GM21526 (cell line): ENCODE measurements around the gene CDKAL1.
"Not testable (repeated sequence)": the region's sequence is repeated elsewhere in the genome, so short reads cannot be mapped to it uniquely, and the experiment has no call there.

ENCODE experiments used
- ATAC-seq: cut with Tn5 transposase; IDR thresholded peaks from one replicate; pipeline ENCODE4 v1.9.1; 2021; ENCODE audit warnings: moderate library complexity; ENCODE audit not compliant: unreplicated experiment, low FRiP score

Gene CDKAL1

GRCh38 chr6:20584100-20584731 lies 50.0 kb downstream of the CDKAL1 start:
- ATAC-seq, result no peak

DNA sequence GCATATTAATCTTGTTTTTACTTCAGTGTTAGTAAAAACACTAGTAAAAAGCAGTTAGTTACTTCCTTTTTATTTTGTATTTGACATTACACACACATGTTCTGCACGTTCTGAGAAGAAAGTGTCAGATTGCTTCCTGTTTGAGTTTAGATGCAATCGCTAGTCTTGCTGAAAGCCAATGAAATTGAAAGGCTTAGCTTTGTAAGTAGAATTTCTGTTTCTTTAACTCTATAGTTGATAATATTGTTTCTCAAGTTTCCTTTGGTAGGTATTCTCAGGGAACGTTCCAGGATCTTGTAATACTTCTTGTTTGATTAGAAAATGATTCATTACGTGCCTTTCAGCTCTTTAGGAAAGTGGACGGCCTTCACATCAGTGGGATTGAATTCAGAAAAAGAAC lies 55.0 kb downstream of the CDKAL1 start:
- ATAC-seq, result no peak

- ATAC-seq, result not testable (repeated sequence)
Observed at GRCh38 chr6:20590476-20590875, 56.2 kb downstream of the CDKAL1 start.

GRCh38 chr6:20594299-20594853 lies 60.1 kb downstream of the CDKAL1 start:
- not testable (repeated sequence) for ATAC-seq

GRCh38 chr6:20599302-20600051 lies 65.2 kb downstream of the CDKAL1 start:
- ATAC-seq, result peak; percentile 63

DNA sequence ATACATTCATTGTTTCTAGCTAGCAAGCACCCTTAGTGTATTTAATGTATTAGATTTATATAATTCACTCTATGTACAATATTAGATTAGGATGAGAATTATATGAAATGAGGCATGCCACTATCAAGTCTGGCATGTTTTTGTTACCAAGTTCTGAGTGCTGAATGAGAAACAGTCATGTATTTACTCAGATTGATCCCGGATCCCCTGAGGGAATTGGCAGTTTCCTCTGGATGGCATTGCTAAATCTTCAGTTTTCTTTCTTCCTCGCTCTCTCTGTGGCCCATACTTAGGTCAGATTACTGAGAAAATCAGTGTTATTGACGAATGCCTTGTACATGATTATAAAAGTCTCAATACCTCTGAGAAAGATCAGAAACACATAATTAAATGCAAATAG lies 66.6 kb downstream of the CDKAL1 start:
- ATAC-seq, result no peak

GRCh38 chr6:20604159-20604558 lies 69.9 kb downstream of the CDKAL1 start:
- ATAC-seq, result no peak

GRCh38 chr6:20605061-20605460 lies 70.8 kb downstream of the CDKAL1 start:
- no peak for ATAC-seq

DNA sequence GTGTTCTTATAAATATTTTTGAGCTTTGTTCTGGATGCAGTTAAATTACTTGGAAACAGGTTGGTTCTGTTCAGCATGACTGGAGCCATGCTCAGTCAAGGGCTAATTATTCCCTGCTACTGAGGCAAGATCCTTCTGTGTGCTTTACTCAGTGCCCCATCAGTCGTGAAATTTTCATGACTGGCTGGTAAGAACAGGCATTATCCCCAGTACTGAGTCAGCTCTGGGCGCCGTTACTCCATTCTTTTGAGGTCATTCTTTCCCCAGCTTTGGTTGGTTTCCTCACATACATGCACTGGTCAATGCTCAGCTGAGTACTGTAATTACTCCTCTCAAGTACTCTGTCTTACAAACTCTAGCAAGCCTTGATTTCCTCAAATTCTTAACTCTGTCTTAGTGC lies 71.3 kb downstream of the CDKAL1 start:
- no peak for ATAC-seq

- no peak for ATAC-seq
Observed at GRCh38 chr6:20606831-20607230, 72.6 kb downstream of the CDKAL1 start.

- ATAC-seq, result no peak
Observed at GRCh38 chr6:20608356-20608755, 74.1 kb downstream of the CDKAL1 start.

DNA sequence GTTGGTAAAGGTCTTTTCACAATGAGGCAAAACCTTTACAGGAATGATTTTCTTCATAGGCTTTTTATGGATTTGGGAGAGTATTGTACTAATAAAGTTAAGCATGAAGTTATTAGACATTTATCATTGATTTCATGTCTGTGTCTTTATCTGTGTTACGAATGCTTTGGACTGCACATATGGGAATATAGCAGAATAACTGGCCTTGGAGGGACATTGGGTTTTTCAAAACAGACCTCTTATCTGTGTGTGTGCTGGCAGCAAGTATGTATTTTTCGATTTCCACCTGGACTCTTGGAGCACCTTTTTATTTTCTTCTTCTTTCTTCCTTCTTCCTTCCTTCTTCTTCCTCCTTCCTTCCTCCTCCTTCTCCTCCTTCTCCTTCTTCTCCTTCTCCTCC lies 74.6 kb downstream of the CDKAL1 start:
- ATAC-seq, result no peak

- not testable (repeated sequence) for ATAC-seq
Observed at GRCh38 chr6:20609924-20610323, 75.7 kb downstream of the CDKAL1 start.

DNA sequence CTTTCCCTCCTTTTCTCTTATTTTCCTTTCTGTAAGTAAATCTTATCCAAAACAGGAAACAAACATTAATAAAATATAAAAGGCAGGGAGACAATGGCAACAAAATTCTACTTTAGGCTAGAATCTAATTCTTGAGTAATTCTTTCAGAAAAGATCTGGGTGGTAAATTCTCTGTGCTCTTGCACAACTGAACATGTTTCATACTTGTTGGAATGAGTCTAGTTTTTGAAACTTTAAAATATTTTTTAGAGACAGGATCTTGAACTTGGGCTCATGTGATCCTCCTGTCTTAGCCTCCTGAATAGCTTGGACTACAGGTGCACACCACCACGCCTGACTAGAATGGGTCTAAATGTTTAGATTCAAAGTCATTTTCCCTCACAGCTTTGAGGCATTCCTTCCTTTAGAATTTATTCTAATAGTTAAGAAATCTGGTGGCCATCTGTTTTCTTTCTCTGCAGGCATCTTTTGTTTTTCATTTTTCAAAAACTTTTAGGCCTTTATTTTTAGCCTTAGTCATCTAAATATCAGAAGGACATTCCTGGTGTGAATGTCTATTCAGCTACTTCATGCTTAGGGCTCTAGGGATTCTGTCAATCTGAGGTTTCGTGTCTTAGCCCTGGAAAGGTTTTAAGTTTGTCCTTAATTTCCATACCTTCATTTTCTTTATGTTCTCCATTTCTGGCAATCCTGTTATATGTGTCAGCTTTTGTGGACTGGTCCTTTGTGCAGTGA lies 76.5 kb downstream of the CDKAL1 start:
- no peak for ATAC-seq

DNA sequence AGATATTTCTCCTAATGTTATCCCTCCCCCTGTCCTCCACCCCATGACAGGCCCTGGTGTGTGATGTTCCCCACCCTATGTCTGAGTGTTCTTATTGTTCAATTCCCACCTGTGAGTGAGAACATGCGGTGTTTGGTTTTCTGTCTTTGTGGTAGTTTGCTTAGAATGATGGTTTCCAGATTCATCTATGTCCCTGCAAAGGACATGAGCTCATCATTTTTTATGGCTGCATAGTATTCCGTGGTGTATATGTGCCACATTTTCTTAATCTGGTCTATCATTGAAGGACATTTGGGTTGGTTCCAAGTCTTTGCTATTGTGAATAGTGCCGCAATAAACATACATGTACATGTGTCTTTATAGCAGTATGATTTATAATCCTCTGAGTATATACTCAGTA lies 83.3 kb downstream of the CDKAL1 start:
- not testable (repeated sequence) for ATAC-seq

GRCh38 chr6:20620043-20620442 lies 85.8 kb downstream of the CDKAL1 start:
- no peak for ATAC-seq

- no peak for ATAC-seq
Observed at GRCh38 chr6:20623761-20624160, 89.5 kb downstream of the CDKAL1 start.

DNA sequence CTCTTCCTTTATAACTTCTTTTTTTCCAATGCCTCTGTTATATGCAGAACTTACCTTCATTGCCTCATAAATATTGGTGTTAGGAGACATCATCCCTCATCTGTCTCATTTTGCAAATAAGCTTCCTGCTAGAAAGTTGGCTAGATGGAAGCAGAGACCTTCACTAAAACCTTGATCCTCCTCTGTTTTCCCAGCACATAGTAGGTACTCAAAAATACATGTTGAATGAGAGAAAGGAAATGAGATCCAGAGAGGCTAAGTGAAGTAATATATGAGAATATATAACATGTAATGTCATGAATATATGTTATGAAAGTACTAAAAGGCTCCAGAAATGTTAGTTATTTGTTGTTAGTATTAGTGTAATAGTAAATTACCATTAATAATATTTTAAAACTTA lies 91.9 kb downstream of the CDKAL1 start:
- ATAC-seq, result no peak

- no peak for ATAC-seq
Observed at GRCh38 chr6:20629509-20629908, 95.3 kb downstream of the CDKAL1 start.

- ATAC-seq, result no peak
Observed at GRCh38 chr6:20630136-20630535, 95.9 kb downstream of the CDKAL1 start.
